ENCODE results near the gene MAD2L1BP.

MAD2L1BP gene

GRCh38 chr6:43666196-43666920, 30.7 kb downstream of the MAD2L1BP start:
- no peak for TF ChIP-seq CTCF (IDR thresholded peaks at IDR 0.05; ENCODE audit: borderline replicate concordance, control extremely low read depth, extremely low read depth, insufficient read depth, missing control alignments)
- no peak for DNase-seq (ENCODE audit: low spot score)
- in situ Hi-C loops (cut with MboI; ENCODE audit: low sequenced_read_pairs, unreplicated experiment): loop anchor here (10.0 kb wide), 1 partner anchor 98 kb away; no protein-coding TSS in a partner anchor

- peak; percentile 99 for TF ChIP-seq CTCF (IDR thresholded peaks at IDR 0.05; ENCODE audit: borderline replicate concordance, control extremely low read depth, extremely low read depth, insufficient read depth, missing control alignments)
- in situ Hi-C loops (cut with MboI; ENCODE audit: low sequenced_read_pairs, unreplicated experiment): loop anchor here (10.0 kb wide), 1 partner anchor 97 kb away; no protein-coding TSS in a partner anchor
- DNase-seq (ENCODE audit: low spot score): peak; percentile 87
Measured at GRCh38 chr6:43667245-43668150, 31.9 kb downstream of the MAD2L1BP start.

- peak; percentile 71 for TF ChIP-seq CTCF (IDR thresholded peaks at IDR 0.05; ENCODE audit: borderline replicate concordance, control extremely low read depth, extremely low read depth, insufficient read depth, missing control alignments)
- peak; percentile 79 for DNase-seq (ENCODE audit: low spot score)
- in situ Hi-C loops (cut with MboI; ENCODE audit: low sequenced_read_pairs, unreplicated experiment): loop anchor here (10.0 kb wide), 1 partner anchor 96 kb away; no protein-coding TSS in a partner anchor
Measured at GRCh38 chr6:43668151-43669028, 32.8 kb downstream of the MAD2L1BP start.

GRCh38 chr6:43669050-43669921, 33.6 kb downstream of the MAD2L1BP start:
- TF ChIP-seq CTCF (IDR thresholded peaks at IDR 0.05; ENCODE audit: borderline replicate concordance, control extremely low read depth, extremely low read depth, insufficient read depth, missing control alignments): no peak
- in situ Hi-C loops (cut with MboI; ENCODE audit: low sequenced_read_pairs, unreplicated experiment): loop anchor here (10.0 kb wide), 1 partner anchor 96 kb away; no protein-coding TSS in a partner anchor
- no peak for DNase-seq (ENCODE audit: low spot score)

GRCh38 chr6:43669922-43670622, 34.4 kb downstream of the MAD2L1BP start:
- no peak for TF ChIP-seq CTCF (IDR thresholded peaks at IDR 0.05; ENCODE audit: borderline replicate concordance, control extremely low read depth, extremely low read depth, insufficient read depth, missing control alignments)
- peak; percentile 51 for DNase-seq (ENCODE audit: low spot score)
- in situ Hi-C loops (cut with MboI; ENCODE audit: low sequenced_read_pairs, unreplicated experiment): loop anchor here (10.0 kb wide), 1 partner anchor 95 kb away; no protein-coding TSS in a partner anchor

Measured in GM13976 (cell line).